IMR-90 (cell line): ENCODE measurements around the gene ECM2. TPM values are rescaled to one million over a fixed set of nuclear protein-coding genes. Genes with fewer than 3 reads are reported as not detected.

ENCODE experiments used
- ATAC-seq: fragments of 200-7000 bp; cut with Tn5 transposase; 2 replicates; pipeline ENCODE4 v1.9.1; 2020; ENCODE audit warnings: low read depth, mild to moderate bottlenecking, moderate library complexity
- BruUV-seq: library from RNA; stranded (reverse); fragments of 400-500 nt; replicated peaks from 2 replicates; lab custom pipeline; 2021; lab: Mats Ljungman, UMichigan
- CTCF ChIA-PET: fragments of 300-600 bp; formaldehyde crosslinking; extraction: SDS; loops from one replicate; lab custom pipeline; 2021; ENCODE audit warnings: antibody characterized with exemption; lab: Yijun Ruan, JAX
- POLR2A ChIA-PET: fragments of 300-600 bp; sonication (Branson Sonifier 250); formaldehyde crosslinking; loops from one replicate; lab custom pipeline; 2022; ENCODE audit warnings: antibody characterized with exemption; ENCODE audit not compliant: unreplicated experiment; lab: Charles Lee
- DNase-seq: peaks from one replicate; pipeline ENCODE4 v3.0.0; 2013
- H2AFZ ChIP-seq: replicated peaks from 2 replicates; pipeline ENCODE3; 2013; ENCODE audit warnings: low read length, mild to moderate bottlenecking; ENCODE audit not compliant: poor library complexity
- H2AK5ac ChIP-seq: 2 replicates; pipeline ENCODE4 v1.6.1; 2013; ENCODE audit warnings: low read depth, low read length, inconsistent platforms
- H2AK9ac ChIP-seq: replicated peaks from 2 replicates; pipeline ENCODE3; 2013; ENCODE audit warnings: mild to moderate bottlenecking, low read depth, low read length, moderate library complexity; ENCODE audit not compliant: poor library complexity
- H2BK120ac ChIP-seq: 2 replicates; pipeline ENCODE4 v1.6.1; 2013; ENCODE audit warnings: low read depth, low read length, inconsistent platforms
- H2BK15ac ChIP-seq: 3 replicates; pipeline ENCODE4 v1.6.1; 2013; ENCODE audit warnings: low read depth, low read length, inconsistent platforms
- H2BK20ac ChIP-seq: 2 replicates; pipeline ENCODE4 v1.6.1; 2013; ENCODE audit warnings: low read depth, mild to moderate bottlenecking, inconsistent platforms, low read length, moderate library complexity
- H2BK5ac ChIP-seq: 2 replicates; pipeline ENCODE4 v1.6.1; 2013; ENCODE audit warnings: mild to moderate bottlenecking, low read depth, low read length, inconsistent platforms; ENCODE audit not compliant: poor library complexity, severe bottlenecking
- H3K14ac ChIP-seq: replicated peaks from 2 replicates; pipeline ENCODE4 v1.6.1; 2013; ENCODE audit warnings: low read depth, low read length, inconsistent platforms
- H3K18ac ChIP-seq: 2 replicates; pipeline ENCODE4 v1.6.1; 2013; ENCODE audit warnings: low read depth, low read length, control low read depth
- H3K23ac ChIP-seq: 2 replicates; pipeline ENCODE4 v1.6.1; 2013; ENCODE audit warnings: low read depth, low read length, inconsistent platforms
- H3K27ac ChIP-seq: 2 replicates; pipeline ENCODE4 v1.5.1; 2013; ENCODE audit warnings: mild to moderate bottlenecking, control low read depth, low read length; ENCODE audit not compliant: insufficient read depth
- H3K27me3 ChIP-seq: 2 replicates; pipeline ENCODE4 v1.6.1; 2013; ENCODE audit warnings: low read length; ENCODE audit not compliant: control insufficient read depth, insufficient read depth
- H3K36me3 ChIP-seq: 2 replicates; pipeline ENCODE4 v1.6.1; 2013; ENCODE audit warnings: low read length, mixed read lengths; ENCODE audit not compliant: control insufficient read depth, insufficient read depth
- H3K4ac ChIP-seq: 2 replicates; pipeline ENCODE4 v1.6.1; 2013; ENCODE audit warnings: low read depth, low read length, inconsistent platforms
- H3K4me1 ChIP-seq: 2 replicates; pipeline ENCODE4 v1.6.1; 2013; ENCODE audit warnings: low read length, mixed read lengths; ENCODE audit not compliant: control insufficient read depth, insufficient read depth
- H3K4me2 ChIP-seq: 2 replicates; pipeline ENCODE4 v1.6.1; 2013; ENCODE audit warnings: low read depth, mild to moderate bottlenecking, control low read depth, low read length, moderate library complexity
- H3K4me3 ChIP-seq: 2 replicates; pipeline ENCODE4 v1.5.1; 2013; ENCODE audit warnings: low read depth, mild to moderate bottlenecking, control low read depth, low read length, moderate library complexity; ENCODE audit not compliant: insufficient read depth
- H3K56ac ChIP-seq: 2 replicates; pipeline ENCODE4 v1.6.1; 2013; ENCODE audit warnings: low read length, inconsistent platforms; ENCODE audit not compliant: insufficient read depth; ENCODE audit errors: extremely low read depth
- H3K79me1 ChIP-seq, 2 experiments: 2 replicates each; pipeline ENCODE4 v1.6.1; 2013; ENCODE audit warnings: low read length in 2 of 2, inconsistent platforms in 1 of 2, low read depth in 1 of 2
- H3K9ac ChIP-seq: 2 replicates; pipeline ENCODE4 v1.6.1; 2013; ENCODE audit warnings: low read depth, low read length, control low read depth
- H3K9me1 ChIP-seq: 2 replicates; pipeline ENCODE4 v1.6.1; 2013; ENCODE audit warnings: low read length, inconsistent platforms; ENCODE audit not compliant: insufficient read depth
- H3K9me3 ChIP-seq: 2 replicates; pipeline ENCODE4 v1.6.1; 2013; ENCODE audit warnings: low read length; ENCODE audit not compliant: control insufficient read depth, insufficient read depth
- H4K20me1 ChIP-seq: 2 replicates; pipeline ENCODE4 v1.6.1; 2013; ENCODE audit warnings: low read length, inconsistent platforms; ENCODE audit not compliant: insufficient read depth
- H4K5ac ChIP-seq: 2 replicates; pipeline ENCODE4 v1.6.1; 2013; ENCODE audit warnings: mild to moderate bottlenecking, low read depth, low read length, control low read depth
- H4K8ac ChIP-seq, 2 experiments: 2 replicates each; pipeline ENCODE4 v1.6.1; 2013; ENCODE audit warnings: low read depth in 2 of 2, low read length in 2 of 2, control low read depth in 1 of 2, inconsistent platforms in 1 of 2
- H4K91ac ChIP-seq: 2 replicates; pipeline ENCODE4 v1.6.1; 2013; ENCODE audit warnings: low read depth, low read length, inconsistent platforms; ENCODE audit not compliant: insufficient read depth
- ELK1 ChIP-seq: fragments of 150-350 bp; IDR thresholded peaks from 2 replicates; pipeline ENCODE4 v1.6.1; 2016; ENCODE audit warnings: low read depth, mild to moderate bottlenecking, low read length, moderate library complexity, borderline replicate concordance
- FOS ChIP-seq: fragments of 150-350 bp; IDR thresholded peaks from 2 replicates; pipeline ENCODE4 v1.6.1; 2016; ENCODE audit warnings: low read depth, low read length
- MAFK ChIP-seq: IDR thresholded peaks from 2 replicates; pipeline ENCODE4 v1.6.1; 2012; ENCODE audit warnings: low read depth, low read length, improper control_type of control experiment
- MXI1 ChIP-seq: IDR thresholded peaks from 2 replicates; pipeline ENCODE4 v1.6.1; 2012; ENCODE audit warnings: low read depth, mild to moderate bottlenecking, low read length, moderate library complexity, borderline replicate concordance
- RAD21 ChIP-seq: IDR thresholded peaks from 2 replicates; pipeline ENCODE4 v1.6.1; 2012; ENCODE audit warnings: low read length, improper control_type of control experiment
- WGBS, 2 experiments: methylation state at CpG; one replicate each; pipeline versions ENCODE4 v1.1.5 to v1.1.7; 2013; ENCODE audit warnings: missing lambda C conversion rate in 2 of 2; ENCODE audit not compliant: insufficient read length in 1 of 2; ENCODE audit errors: extremely low coverage in 2 of 2; 5-methylcytosine and 5-hydroxymethylcytosine counted together
- dilution Hi-C: fragments of 300-500 bp; cut with HindIII; formaldehyde crosslinking; loops from one replicate; pipeline ENCODE4 v1.14.3; 2018; ENCODE audit warnings: low sequenced_read_pairs; ENCODE audit not compliant: unreplicated experiment
- in situ Hi-C: fragments of 300-500 bp; cut with MboI; formaldehyde crosslinking; loops from 3 replicates; pipeline ENCODE4 v1.14.3; 2019; ENCODE audit warnings: low sequenced_read_pairs, inconsistent platforms, mixed read lengths
- intact Hi-C: fragments of 100-400 bp; cut with micrococcal nuclease; formaldehyde crosslinking; loops from 2 replicates; pipeline ENCODE4 v1.10.0; 2022
- polyA plus RNA-seq, 3 experiments: library from polyadenylated mRNA; depleted of rRNA; stranded (reverse); fragments of >200 nt; gene quantifications; 2 replicates each; pipeline ENCODE4 v1.2.3, GENCODE V29; 2012; ENCODE audit warnings: low replicate concordance in 1 of 3
- total RNA-seq: library from RNA; depleted of rRNA; stranded (reverse); fragments of >200 nt; gene quantifications from 2 replicates; pipeline ENCODE4 v1.2.3, GENCODE V29; 2012
- TF ChIP-seq, protein P1 (sequence below): conservative IDR thresholded peaks from 2 replicates; pipeline ENCODE4 v1.5.1; 2012; ENCODE audit warnings: mild to moderate bottlenecking, low read depth, low read length, improper control_type of control experiment

The ECM2 gene
- total and polyA plus RNA-seq, 2 of the 4 experiments (the other 2 are of a cell fraction), result 0.26 to 0.36 TPM

GRCh38 chr9:92528522-92528849 lies 7.3 kb downstream of the ECM2 start:
- no peaks in the 10 kb centered on the region for H3K4me1 ChIP-seq
- no peak overlapping the region for H3K14ac ChIP-seq
- ATAC-seq (no peak), DNase-seq (no peak)
- no peak overlapping the region for H2BK5ac ChIP-seq
- dilution Hi-C loops, result no loop called here
- no peak overlapping the region for H2BK120ac ChIP-seq
- H2AFZ ChIP-seq, result no peak overlapping the region
- no peaks in the 10 kb centered on the region for H3K9me3 ChIP-seq
- H3K4me2 ChIP-seq, result no peak overlapping the region
- no peak overlapping the region for H3K4ac ChIP-seq
- no peak overlapping the region for H2BK20ac ChIP-seq
- no peaks in the 10 kb centered on the region; the same call in 1 of the 2 replicates for H3K9me1 ChIP-seq
- in situ Hi-C loops, result no loop called here
- no peaks in the 10 kb centered on the region for H3K27me3 ChIP-seq
- BruUV-seq, result no TSS peak
- WGBS, 2 experiments, result no CpG with 5 or more reads among the region's 1 CpG
- no peak overlapping the region for H3K56ac ChIP-seq
- H3K79me1 ChIP-seq, result no peaks in the 10 kb centered on the region
- H3K36me3 ChIP-seq, result no peaks in the 10 kb centered on the region
- no peak overlapping the region for H2AK5ac ChIP-seq
- no peak overlapping the region for H3K27ac ChIP-seq
- intact Hi-C loops, result no loop called here
- TF ChIP-seq MAFK (no peak), ELK1 (no peak), MXI1 (no peak), RAD21 (no peak), FOS (no peak)
- TF ChIP-seq, protein P1, sequence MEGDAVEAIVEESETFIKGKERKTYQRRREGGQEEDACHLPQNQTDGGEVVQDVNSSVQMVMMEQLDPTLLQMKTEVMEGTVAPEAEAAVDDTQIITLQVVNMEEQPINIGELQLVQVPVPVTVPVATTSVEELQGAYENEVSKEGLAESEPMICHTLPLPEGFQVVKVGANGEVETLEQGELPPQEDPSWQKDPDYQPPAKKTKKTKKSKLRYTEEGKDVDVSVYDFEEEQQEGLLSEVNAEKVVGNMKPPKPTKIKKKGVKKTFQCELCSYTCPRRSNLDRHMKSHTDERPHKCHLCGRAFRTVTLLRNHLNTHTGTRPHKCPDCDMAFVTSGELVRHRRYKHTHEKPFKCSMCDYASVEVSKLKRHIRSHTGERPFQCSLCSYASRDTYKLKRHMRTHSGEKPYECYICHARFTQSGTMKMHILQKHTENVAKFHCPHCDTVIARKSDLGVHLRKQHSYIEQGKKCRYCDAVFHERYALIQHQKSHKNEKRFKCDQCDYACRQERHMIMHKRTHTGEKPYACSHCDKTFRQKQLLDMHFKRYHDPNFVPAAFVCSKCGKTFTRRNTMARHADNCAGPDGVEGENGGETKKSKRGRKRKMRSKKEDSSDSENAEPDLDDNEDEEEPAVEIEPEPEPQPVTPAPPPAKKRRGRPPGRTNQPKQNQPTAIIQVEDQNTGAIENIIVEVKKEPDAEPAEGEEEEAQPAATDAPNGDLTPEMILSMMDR, result no peak
- H3K9ac ChIP-seq, result no peak overlapping the region
- H3K4me3 ChIP-seq, result no peak overlapping the region
- H4K91ac ChIP-seq, result no peak overlapping the region
- H3K18ac ChIP-seq, result no peak overlapping the region
- POLR2A ChIA-PET, result no interaction called here
- no peak overlapping the region for H2BK15ac ChIP-seq
- H3K23ac ChIP-seq, result no peak overlapping the region
- H4K5ac ChIP-seq, result no peak overlapping the region
- H2AK9ac ChIP-seq, result no peak overlapping the region
- no peak overlapping the region for H4K8ac ChIP-seq
- CTCF ChIA-PET, result interaction anchor here (0.7 kb wide), 1 partner anchor 18 kb away, joined by 3 read pairs; no protein-coding TSS in a partner anchor
- H4K20me1 ChIP-seq, result no peaks in the 10 kb centered on the region
